A673 (cell line): ENCODE data around the gene FRY. TPM values are rescaled to one million over a fixed set of nuclear protein-coding genes. Genes with fewer than 3 reads are reported as not detected.
"Not testable (repeated sequence)": the region's sequence is repeated elsewhere in the genome, so short reads cannot be mapped to it uniquely, and the experiment has no call there.

ENCODE experiments used
- BruUV-seq: library from RNA; stranded (reverse); fragments of 400-500 nt; replicated peaks from 2 replicates; lab custom pipeline; 2021; lab: Mats Ljungman, UMichigan
- CTCF ChIA-PET: fragments of 300-600 bp; sonication (Branson Sonifier 250); formaldehyde crosslinking; loops from one replicate; lab custom pipeline; 2022; ENCODE audit warnings: antibody characterized with exemption; lab: Charles Lee
- POLR2A ChIA-PET: fragments of 300-600 bp; sonication (Branson Sonifier 250); formaldehyde crosslinking; loops from one replicate; lab custom pipeline; 2022; ENCODE audit warnings: antibody characterized with exemption; ENCODE audit not compliant: low non-redundant PET; lab: Charles Lee
- DNase-seq: peaks from one replicate; pipeline ENCODE4 v3.0.0-alpha.2; 2015; ENCODE audit warnings: low spot score
- H3K27ac ChIP-seq: fragments of 200-600 bp; sonication (generic); 2 replicates; pipeline ENCODE4 v1.5.1; 2016; ENCODE audit warnings: mixed run types, low read depth, mild to moderate bottlenecking, mixed read lengths, antibody characterized with exemption, low read length; ENCODE audit not compliant: poor library complexity, severe bottlenecking
- H3K27me3 ChIP-seq: fragments of 200-600 bp; sonication (generic); replicated peaks from 2 replicates; pipeline ENCODE4 v1.6.1; 2017; ENCODE audit warnings: mixed run types, low read depth, mild to moderate bottlenecking, mixed read lengths, antibody characterized with exemption, low read length; ENCODE audit not compliant: insufficient read depth, poor library complexity
- H3K36me3 ChIP-seq: fragments of 200-600 bp; sonication (generic); 2 replicates; pipeline ENCODE4 v1.6.1; 2016; ENCODE audit warnings: mixed run types, mild to moderate bottlenecking, mixed read lengths, antibody characterized with exemption, low read length; ENCODE audit not compliant: insufficient read depth, poor library complexity, severe bottlenecking
- H3K4me1 ChIP-seq: fragments of 200-600 bp; sonication (generic); 2 replicates; pipeline ENCODE4 v1.6.1; 2017; ENCODE audit warnings: mixed run types, mild to moderate bottlenecking, mixed read lengths, antibody characterized with exemption, low read length; ENCODE audit not compliant: insufficient read depth, poor library complexity, severe bottlenecking
- H3K4me3 ChIP-seq: fragments of 200-600 bp; sonication (generic); 2 replicates; pipeline ENCODE4 v1.5.1; 2016; ENCODE audit warnings: low read depth, mixed run types, mild to moderate bottlenecking, mixed read lengths, low read length; ENCODE audit not compliant: poor library complexity, severe bottlenecking
- H3K9me3 ChIP-seq: fragments of 200-600 bp; sonication (generic); 2 replicates; pipeline ENCODE4 v1.6.1; 2016; ENCODE audit warnings: mixed run types, low read depth, mild to moderate bottlenecking, mixed read lengths, antibody characterized with exemption, low read length; ENCODE audit not compliant: poor library complexity, severe bottlenecking
- CTCF ChIP-seq: fragments of 300-800, 200-600 bp; sonication (generic); conservative IDR thresholded peaks from 2 replicates; pipeline ENCODE4 v1.5.1; 2017; ENCODE audit warnings: low read depth, mild to moderate bottlenecking, antibody characterized with exemption, low read length, moderate library complexity, mixed read lengths
- EZH2 ChIP-seq: fragments of 200-600 bp; sonication (generic); IDR thresholded peaks from 2 replicates; pipeline ENCODE4 v1.6.1; 2017; ENCODE audit warnings: borderline replicate concordance, low read depth, mild to moderate bottlenecking, mixed read lengths, antibody characterized with exemption, low read length; ENCODE audit not compliant: poor library complexity, severe bottlenecking
- intact Hi-C: fragments of 100-400 bp; cut with micrococcal nuclease; formaldehyde crosslinking; loops from one replicate; pipeline ENCODE4 v1.10.0; 2022; ENCODE audit not compliant: unreplicated experiment
- total RNA-seq: library from RNA; stranded (reverse); gene quantifications from 2 replicates; pipeline ENCODE4 v1.2.3, GENCODE V29; 2021

FRY gene
- total RNA-seq, 1 experiment from 2014 or later, result 0.58 TPM

- no peaks in the 10 kb centered on the region for H3K9me3 ChIP-seq
- BruUV-seq, result no TSS peak
These were observed 19.6 kb downstream of the FRY start for GRCh38 chr13:32051156-32051555.

GRCh38 chr13:32056316-32056715 is 24.7 kb downstream of the FRY start:
- no peak overlapping the region for H3K4me3 ChIP-seq
- H3K4me1 ChIP-seq, result no peaks in the 10 kb centered on the region
- H3K36me3 ChIP-seq, result no peaks in the 10 kb centered on the region
- no peaks in the 10 kb centered on the region for H3K27me3 ChIP-seq
- DNase-seq, result no peak
- BruUV-seq, result no TSS peak
- intact Hi-C loops, result no loop called here
- POLR2A ChIA-PET, result no interaction called here
- H3K9me3 ChIP-seq, result no peaks in the 10 kb centered on the region
- TF ChIP-seq EZH2 (no peak), CTCF (no peak)
- no peak overlapping the region for H3K27ac ChIP-seq
- CTCF ChIA-PET, result no interaction called here

More at GRCh38 chr13:32051156-32051555, 19.6 kb downstream of the FRY start:
- Histone ChIP-seq H3K4me3 (no peak overlapping the region), H3K27ac (no peak overlapping the region), H3K4me1 (peaks cover 14% of the 10 kb centered on the region), H3K27me3 (no peaks in the 10 kb centered on the region), H3K36me3 (no peaks in the 10 kb centered on the region)
- TF ChIP-seq EZH2 (no peak), CTCF (no peak)
- ChIA-PET POLR2A (no interaction called here), CTCF (interaction anchor here (1.0 kb wide), 1 partner anchor 141 kb away, joined by 4 read pairs; no protein-coding TSS in a partner anchor)
- DNase-seq, result no peak
- intact Hi-C loops, result no loop called here

- DNase-seq, H3K9me3 ChIP-seq, H3K27ac ChIP-seq, H3K27me3 ChIP-seq, BruUV-seq, POLR2A ChIA-PET, H3K36me3 ChIP-seq, H3K4me1 ChIP-seq, H3K4me3 ChIP-seq, intact Hi-C loops, CTCF ChIA-PET: not testable (repeated sequence)
These were observed 25.8 kb downstream of the FRY start for GRCh38 chr13:32057325-32057724.

- BruUV-seq, result no TSS peak
- DNase-seq, result no peak
- TF ChIP-seq EZH2, result no peak
- no peak for TF ChIP-seq CTCF
- no peak overlapping the region for H3K27ac ChIP-seq
- no peak overlapping the region for H3K4me3 ChIP-seq
- H3K36me3 ChIP-seq, result no peaks in the 10 kb centered on the region
- no peaks in the 10 kb centered on the region for H3K4me1 ChIP-seq
- H3K27me3 ChIP-seq, result no peaks in the 10 kb centered on the region
- intact Hi-C loops, result no loop called here
- H3K9me3 ChIP-seq, result no peaks in the 10 kb centered on the region
- CTCF ChIA-PET, result interaction anchor here (0.6 kb wide), 1 partner anchor 527 kb away, joined by 3 read pairs; the partner anchor contains the start of gene PDS5B
- POLR2A ChIA-PET, result no interaction called here
These were observed 28.0 kb downstream of the FRY start for GRCh38 chr13:32059511-32059984.
